Activated naive CD4-positive, alpha-beta T cell treated with anti-CD3 and anti-CD28 coated beads, Interleukin-2, amount 10 ng/mL, durations not matched to agents 7 days and 5 days (primary cell): ENCODE data around the gene MKX.
A peak's percentile ranks its signal among the peaks of the same experiment; 100 is the strongest.

ENCODE experiments used
- CTCF ChIA-PET: fragments of 350-600 bp; sonication (Branson Sonifier 250); formaldehyde crosslinking; loops from one replicate; lab custom pipeline; 2021; ENCODE audit warnings: antibody characterized with exemption; lab: Charles Lee
- DNase-seq: peaks from one replicate; pipeline ENCODE4 v3.0.0-alpha.2; 2020
- H3K27ac Mint-ChIP-seq: one replicate; pipeline ENCODE4 v1.8.0; 2021; ENCODE audit warnings: mild to moderate bottlenecking, moderate library complexity, mixed read lengths
- H3K27me3 Mint-ChIP-seq: one replicate; pipeline ENCODE4 v1.8.0; 2021; ENCODE audit warnings: mild to moderate bottlenecking, mixed read lengths
- H3K36me3 Mint-ChIP-seq: one replicate; pipeline ENCODE4 v1.8.0; 2021; ENCODE audit warnings: mixed read lengths
- H3K4me1 Mint-ChIP-seq: one replicate; pipeline ENCODE4 v1.8.0; 2021; ENCODE audit warnings: mixed read lengths
- H3K4me3 Mint-ChIP-seq: one replicate; pipeline ENCODE4 v1.8.0; 2021; ENCODE audit warnings: mild to moderate bottlenecking, moderate library complexity, mixed read lengths
- H3K9me3 Mint-ChIP-seq: one replicate; pipeline ENCODE4 v1.8.0; 2021; ENCODE audit warnings: mixed read lengths

The MKX gene, protein sequence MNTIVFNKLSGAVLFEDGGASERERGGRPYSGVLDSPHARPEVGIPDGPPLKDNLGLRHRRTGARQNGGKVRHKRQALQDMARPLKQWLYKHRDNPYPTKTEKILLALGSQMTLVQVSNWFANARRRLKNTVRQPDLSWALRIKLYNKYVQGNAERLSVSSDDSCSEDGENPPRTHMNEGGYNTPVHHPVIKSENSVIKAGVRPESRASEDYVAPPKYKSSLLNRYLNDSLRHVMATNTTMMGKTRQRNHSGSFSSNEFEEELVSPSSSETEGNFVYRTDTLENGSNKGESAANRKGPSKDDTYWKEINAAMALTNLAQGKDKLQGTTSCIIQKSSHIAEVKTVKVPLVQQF

GRCh38 chr10:27745732-27746396 is at the start of gene MKX:
MKX (minus strand) TSS chr10:27745819; CDS start chr10:27743415, 2,404 bp downstream.
- H3K4me3 Mint-ChIP-seq, result peak within 1 kb of the TSS; percentile 72
- no peaks in the 10 kb centered on the region for H3K9me3 Mint-ChIP-seq
- H3K4me1 Mint-ChIP-seq, result peaks cover 47% of the 10 kb centered on the region
- H3K27me3 Mint-ChIP-seq, result peaks cover 83% of the 10 kb centered on the region
- CTCF ChIA-PET, result interaction anchor here (1.1 kb wide), 1 partner anchor 496 kb away, joined by 4 read pairs; no protein-coding TSS in a partner anchor
- DNase-seq, result peak; percentile 52
- peak within 1 kb of the TSS; percentile 50 for H3K27ac Mint-ChIP-seq
- peaks cover 1% of the 10 kb centered on the region for H3K36me3 Mint-ChIP-seq

- no peak for DNase-seq
- no peak overlapping the region for H3K27ac Mint-ChIP-seq
- CTCF ChIA-PET, result no interaction called here
- H3K27me3 Mint-ChIP-seq, result peaks cover 8% of the 10 kb centered on the region
- no peaks in the 10 kb centered on the region for H3K9me3 Mint-ChIP-seq
- H3K4me1 Mint-ChIP-seq, result no peaks in the 10 kb centered on the region
- H3K4me3 Mint-ChIP-seq, result no peak overlapping the region
- no peaks in the 10 kb centered on the region for H3K36me3 Mint-ChIP-seq
These were observed 48.5 kb upstream of the MKX start for GRCh38 chr10:27794157-27794556.

GRCh38 chr10:27792216-27792615 is 46.6 kb upstream of the MKX start:
- CTCF ChIA-PET, result no interaction called here
- no peaks in the 10 kb centered on the region for H3K9me3 Mint-ChIP-seq
- H3K4me1 Mint-ChIP-seq, result no peaks in the 10 kb centered on the region
- no peak overlapping the region for H3K27ac Mint-ChIP-seq
- no peak overlapping the region for H3K4me3 Mint-ChIP-seq
- no peak for DNase-seq
- no peaks in the 10 kb centered on the region for H3K36me3 Mint-ChIP-seq
- peaks cover 15% of the 10 kb centered on the region for H3K27me3 Mint-ChIP-seq

DNA sequence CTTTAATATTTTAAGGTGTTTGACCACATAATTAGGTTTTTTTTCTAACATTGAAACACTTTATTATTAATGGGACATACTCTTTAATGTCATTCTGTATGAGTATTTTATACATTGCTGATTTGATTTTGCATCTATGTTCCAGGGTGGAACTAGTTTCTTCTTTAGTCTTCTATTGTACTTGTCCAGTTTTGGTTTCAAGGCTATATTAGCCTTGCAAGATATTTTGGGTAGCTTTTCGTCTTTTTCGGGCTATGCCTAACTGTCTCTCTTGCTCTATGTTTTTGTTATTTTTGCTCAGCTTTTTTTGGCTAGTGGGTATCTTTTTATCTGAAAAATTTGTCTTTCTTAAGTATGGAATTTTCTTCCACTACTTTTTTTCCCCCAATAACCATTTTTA is 38.7 kb upstream of the MKX start:
- no peak for DNase-seq
- CTCF ChIA-PET, result interaction anchor here (0.6 to 1.6 kb wide), 6 partner anchors 27 to 609 kb away, joined by 3 to 6 read pairs (median 4); no protein-coding TSS in a partner anchor
- no peak overlapping the region for H3K27ac Mint-ChIP-seq
- no peak overlapping the region for H3K4me3 Mint-ChIP-seq
- no peaks in the 10 kb centered on the region for H3K9me3 Mint-ChIP-seq
- peaks cover 17% of the 10 kb centered on the region for H3K27me3 Mint-ChIP-seq
- no peaks in the 10 kb centered on the region for H3K36me3 Mint-ChIP-seq
- H3K4me1 Mint-ChIP-seq, result no peaks in the 10 kb centered on the region

GRCh38 chr10:27783660-27784059 is 38.0 kb upstream of the MKX start:
- CTCF ChIA-PET, result interaction anchor here (0.6 to 1.6 kb wide), 6 partner anchors 26 to 610 kb away, joined by 3 to 6 read pairs (median 4); no protein-coding TSS in a partner anchor
- Mint-ChIP-seq H3K4me1 (no peaks in the 10 kb centered on the region), H3K4me3 (no peak overlapping the region), H3K27me3 (peaks cover 17% of the 10 kb centered on the region), H3K9me3 (no peaks in the 10 kb centered on the region), H3K36me3 (no peaks in the 10 kb centered on the region), H3K27ac (no peak overlapping the region)
- DNase-seq, result peak; percentile 44

- CTCF ChIA-PET, result no interaction called here
- DNase-seq, result no peak
- no peaks in the 10 kb centered on the region for H3K9me3 Mint-ChIP-seq
- H3K4me3 Mint-ChIP-seq, result no peak overlapping the region
- H3K27ac Mint-ChIP-seq, result no peak overlapping the region
- no peaks in the 10 kb centered on the region for H3K36me3 Mint-ChIP-seq
- no peaks in the 10 kb centered on the region for H3K4me1 Mint-ChIP-seq
- peaks cover 22% of the 10 kb centered on the region for H3K27me3 Mint-ChIP-seq
These were observed 33.9 kb upstream of the MKX start for GRCh38 chr10:27779462-27780015.

DNA sequence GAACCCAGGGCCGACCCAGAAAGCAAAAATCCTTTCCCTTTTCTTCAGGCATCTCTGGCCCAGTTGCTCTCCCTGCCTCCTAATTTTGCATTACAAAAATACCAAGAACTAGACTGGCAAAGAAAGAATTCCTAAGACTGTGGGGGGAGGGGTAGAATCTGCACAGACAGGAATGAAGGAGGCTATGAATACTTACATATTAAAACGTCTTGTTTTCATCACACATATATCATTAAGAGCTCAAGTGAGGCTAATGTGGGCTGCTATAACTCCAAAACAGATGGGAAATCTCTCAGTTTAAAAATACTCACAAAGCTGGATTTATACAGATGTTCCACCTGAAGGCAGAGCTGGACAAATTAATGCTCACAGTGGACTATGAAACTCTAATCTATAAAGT is 29.2 kb upstream of the MKX start:
- CTCF ChIA-PET, result no interaction called here
- H3K9me3 Mint-ChIP-seq, result no peaks in the 10 kb centered on the region
- no peak for DNase-seq

DNA sequence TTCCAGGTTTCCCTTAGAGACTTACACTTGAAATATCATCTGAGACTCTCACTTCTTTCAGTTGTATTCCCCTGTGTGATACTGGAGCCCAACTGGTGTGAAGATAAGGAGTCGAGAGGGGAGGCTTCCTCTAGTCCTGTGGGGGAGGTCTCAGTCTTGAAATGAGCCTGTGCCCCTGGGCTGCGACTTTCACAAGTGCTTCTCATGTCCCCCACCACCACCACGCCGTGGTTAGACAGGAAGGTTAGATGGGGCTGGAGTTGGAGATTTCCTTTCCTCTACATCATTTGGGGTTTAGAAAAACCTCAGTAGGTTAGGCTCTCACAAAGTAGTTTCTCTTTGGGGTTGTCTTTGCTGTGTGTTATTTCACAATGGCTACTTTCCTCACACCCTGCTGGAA is 25.6 kb upstream of the MKX start:
- Mint-ChIP-seq H3K4me3 (no peak overlapping the region), H3K4me1 (peaks cover 9% of the 10 kb centered on the region), H3K9me3 (no peaks in the 10 kb centered on the region), H3K36me3 (no peaks in the 10 kb centered on the region), H3K27ac (no peak overlapping the region), H3K27me3 (peaks cover 43% of the 10 kb centered on the region)
- DNase-seq, result peak; percentile 27
- CTCF ChIA-PET, result interaction anchor here (1.0 kb wide), 1 partner anchor 29 kb away, joined by 4 read pairs; no protein-coding TSS in a partner anchor

More for the DNA sequence above, 29.2 kb upstream of the MKX start:
- Mint-ChIP-seq H3K36me3 (no peaks in the 10 kb centered on the region), H3K27ac (no peak overlapping the region), H3K27me3 (peaks cover 40% of the 10 kb centered on the region), H3K4me3 (no peak overlapping the region), H3K4me1 (peaks cover 9% of the 10 kb centered on the region)

GRCh38 chr10:27770181-27770580 is 24.6 kb upstream of the MKX start:
- no peaks in the 10 kb centered on the region for H3K36me3 Mint-ChIP-seq
- CTCF ChIA-PET, result no interaction called here
- peaks cover 9% of the 10 kb centered on the region for H3K4me1 Mint-ChIP-seq
- H3K27me3 Mint-ChIP-seq, result peaks cover 42% of the 10 kb centered on the region
- no peak overlapping the region for H3K27ac Mint-ChIP-seq
- H3K4me3 Mint-ChIP-seq, result no peak overlapping the region
- DNase-seq, result no peak
- no peaks in the 10 kb centered on the region for H3K9me3 Mint-ChIP-seq

- CTCF ChIA-PET, result interaction anchor here (0.6 to 1.1 kb wide), 3 partner anchors 66 to 481 kb away, joined by 3 to 4 read pairs (median 4); no protein-coding TSS in a partner anchor
- H3K36me3 Mint-ChIP-seq, result no peaks in the 10 kb centered on the region
- H3K27ac Mint-ChIP-seq, result no peak overlapping the region
- H3K27me3 Mint-ChIP-seq, result peaks cover 5% of the 10 kb centered on the region
- no peak for DNase-seq
- no peak overlapping the region for H3K4me3 Mint-ChIP-seq
- H3K9me3 Mint-ChIP-seq, result no peaks in the 10 kb centered on the region
- H3K4me1 Mint-ChIP-seq, result no peaks in the 10 kb centered on the region
These were observed 15.2 kb upstream of the MKX start for GRCh38 chr10:27760867-27761266.

DNA sequence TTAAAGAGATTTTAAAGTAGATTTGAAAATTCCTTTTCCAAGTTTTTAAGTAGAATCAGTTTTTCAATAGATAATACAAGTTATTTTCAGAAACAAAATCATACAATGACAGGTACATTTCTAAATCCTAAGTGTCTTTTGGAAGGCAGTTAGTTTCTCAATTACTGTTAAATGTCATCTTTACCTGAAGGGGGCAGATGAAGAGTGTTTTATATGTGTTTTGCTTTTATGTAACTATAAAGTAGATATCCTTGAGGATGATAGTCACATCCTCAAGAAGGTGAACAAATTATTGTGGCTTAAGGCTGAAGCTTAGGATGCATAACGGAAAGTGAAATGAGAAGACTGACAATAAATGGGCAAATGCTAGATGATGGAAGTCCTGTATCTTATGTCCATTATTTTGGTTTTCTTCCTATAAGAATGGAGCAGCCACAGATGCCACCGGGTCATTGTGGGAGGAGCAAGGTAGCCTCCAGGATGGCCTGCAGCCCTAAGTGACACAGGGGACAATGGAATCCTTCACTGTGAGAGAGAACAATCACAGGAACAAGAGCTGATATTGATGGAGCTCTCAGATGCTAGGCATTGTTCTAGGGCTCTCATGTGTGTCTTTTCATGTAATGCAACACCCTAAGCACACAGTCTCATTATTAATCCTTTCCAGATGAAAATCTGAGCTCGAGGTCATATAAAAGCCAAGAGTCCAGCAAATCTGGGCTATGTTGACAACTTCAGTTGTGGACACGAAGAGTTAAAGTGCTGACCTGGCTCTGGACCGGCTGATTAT is 14.1 kb upstream of the MKX start:
- Mint-ChIP-seq H3K4me3 (no peak overlapping the region), H3K36me3 (no peaks in the 10 kb centered on the region), H3K27ac (no peak overlapping the region), H3K4me1 (no peaks in the 10 kb centered on the region), H3K9me3 (no peaks in the 10 kb centered on the region), H3K27me3 (peaks cover 9% of the 10 kb centered on the region)
- no peak for DNase-seq
- CTCF ChIA-PET, result interaction anchor here (0.7 to 1.1 kb wide), 3 partner anchors 40 to 482 kb away, joined by 4 read pairs; no protein-coding TSS in a partner anchor

DNA sequence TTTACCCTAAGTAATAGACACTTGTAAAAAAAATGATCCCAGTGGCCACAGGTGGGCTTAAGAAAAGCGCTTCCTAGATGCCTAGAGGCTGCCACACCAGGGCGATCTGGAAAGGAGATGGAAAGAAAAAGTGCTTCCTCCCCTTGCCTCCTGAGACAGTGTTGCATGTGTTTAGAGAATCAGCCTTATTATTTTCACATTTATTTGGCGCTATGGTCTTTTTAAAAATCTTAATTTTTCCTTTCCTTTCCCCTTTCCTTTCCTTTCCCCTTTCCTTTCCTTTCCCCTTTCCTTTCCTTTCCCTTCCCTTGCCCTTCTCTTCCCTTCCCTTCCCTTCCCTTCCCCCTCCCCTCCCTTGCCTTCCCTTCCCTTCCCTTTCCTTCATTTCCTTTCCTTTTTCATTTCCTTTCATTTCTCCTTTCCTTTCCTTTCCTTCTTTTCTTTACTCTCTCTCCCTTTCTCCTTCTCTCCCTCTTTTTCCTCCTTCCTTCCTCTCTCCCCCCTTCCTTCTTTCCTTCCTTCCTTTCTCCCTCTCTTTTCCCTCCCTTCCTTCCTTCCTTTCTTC is 7.1 kb upstream of the MKX start:
- Mint-ChIP-seq H3K36me3 (no peaks in the 10 kb centered on the region), H3K27ac (no peak overlapping the region), H3K9me3 (no peaks in the 10 kb centered on the region), H3K4me1 (no peaks in the 10 kb centered on the region), H3K27me3 (peaks cover 55% of the 10 kb centered on the region), H3K4me3 (no peak overlapping the region)
- DNase-seq, result no peak
- CTCF ChIA-PET, result interaction anchor here (1.9 kb wide), 1 partner anchor 640 kb away, joined by 6 read pairs; no protein-coding TSS in a partner anchor

GRCh38 chr10:27748601-27749000 is 3.0 kb upstream of the MKX start:
- Mint-ChIP-seq H3K27ac (no peak overlapping the region), H3K27me3 (peaks cover 77% of the 10 kb centered on the region), H3K9me3 (no peaks in the 10 kb centered on the region), H3K36me3 (peaks cover 1% of the 10 kb centered on the region), H3K4me3 (no peak overlapping the region), H3K4me1 (peaks cover 33% of the 10 kb centered on the region)
- CTCF ChIA-PET, result interaction anchor here (1.3 kb wide), 1 partner anchor 431 kb away, joined by 3 read pairs; no protein-coding TSS in a partner anchor
- no peak for DNase-seq
